ENCODE data around the gene UBQLN4. TPM values are rescaled to one million over a fixed set of nuclear protein-coding genes. Genes with fewer than 3 reads are reported as not detected.

Gene UBQLN4
- total RNA-seq, 3 donors from 2014 or later = 22.1 to 27.1 (median 23.3) TPM

DNA sequence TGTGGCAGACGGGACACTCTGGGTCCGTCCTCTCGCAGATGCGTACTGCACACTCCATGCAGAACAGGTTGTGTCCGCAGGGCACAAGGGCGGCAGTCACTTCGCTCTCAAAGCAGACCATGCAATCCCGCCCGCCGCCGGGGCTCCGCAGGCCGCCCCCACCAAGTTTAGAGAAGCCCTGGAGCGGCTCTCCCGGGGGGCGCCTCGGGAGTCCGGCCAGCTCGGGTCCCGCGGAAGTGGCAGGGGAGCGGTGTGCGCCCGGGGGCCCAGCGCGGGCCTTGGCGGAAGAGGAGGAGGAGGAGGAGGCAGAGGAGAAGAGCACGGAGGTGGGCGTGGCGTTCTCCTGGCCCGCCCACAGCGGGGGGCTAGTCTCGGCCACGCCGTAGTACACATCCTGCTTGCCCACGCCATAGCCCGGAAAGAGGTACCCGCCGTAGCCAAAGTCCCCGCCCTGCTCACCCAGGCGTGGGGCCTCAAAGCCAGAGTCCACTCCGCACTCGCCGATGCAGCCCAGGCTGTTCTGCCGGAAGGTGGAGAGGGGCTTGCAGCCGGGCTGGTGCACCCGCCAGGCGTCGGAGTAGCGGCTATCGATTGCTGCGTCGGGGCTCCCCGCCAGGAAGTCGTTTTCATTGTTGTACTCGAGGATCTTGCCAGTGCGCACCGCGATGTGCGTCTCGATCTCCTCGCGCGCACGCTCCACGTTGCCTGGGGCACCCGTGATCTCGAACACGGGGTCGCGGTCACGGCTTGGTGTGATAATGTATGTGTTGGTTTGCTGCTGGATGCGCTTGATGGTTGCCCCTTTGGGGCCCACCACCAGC lies 23.2 kb upstream of the UBQLN4 start:
- peak overlapping the region; percentile 50 to 76 for H3K27ac ChIP-seq
- no peaks in the 10 kb centered on the region for H3K36me3 ChIP-seq
- H3K4me3 ChIP-seq = peak overlapping the region; percentile 40 to 68 (median 56)
- H3K9me3 ChIP-seq = no peaks in the 10 kb centered on the region
- DNase-seq (ENCODE audit: low spot score in 2 of 2) = peak in 1 of 2 donors; percentile 38
- no peaks in the 10 kb centered on the region for H3K27me3 ChIP-seq
- H3K4me1 ChIP-seq = no peaks in the 10 kb centered on the region
- intact Hi-C loops (cut with DNase I; ENCODE audit: low total_unique reads) = no loop called here
- TF ChIP-seq POLR2AphosphoS5 (IDR thresholded peaks at IDR 0.05) (no peak), CTCF (IDR thresholded peaks at IDR 0.05) (peak in 1 of 3 donors; percentile 12)

GRCh38 chr1:156075775-156076204 lies 22.2 kb upstream of the UBQLN4 start:
- intact Hi-C loops (cut with DNase I; ENCODE audit: low total_unique reads) = no loop called here
- H3K36me3 ChIP-seq = no peaks in the 10 kb centered on the region
- H3K27me3 ChIP-seq = no peaks in the 10 kb centered on the region
- no peak for DNase-seq (ENCODE audit: low spot score in 2 of 2)
- peak overlapping the region; percentile 50 to 76 for H3K27ac ChIP-seq
- peak overlapping the region in 2 of 3 donors; percentile 56 to 68 for H3K4me3 ChIP-seq
- H3K9me3 ChIP-seq = no peaks in the 10 kb centered on the region
- H3K4me1 ChIP-seq = no peaks in the 10 kb centered on the region
- no peak for TF ChIP-seq CTCF (IDR thresholded peaks at IDR 0.05)
- no peak for TF ChIP-seq POLR2A (IDR thresholded peaks at IDR 0.05)
- no peak for TF ChIP-seq POLR2AphosphoS5 (IDR thresholded peaks at IDR 0.05)

DNA sequence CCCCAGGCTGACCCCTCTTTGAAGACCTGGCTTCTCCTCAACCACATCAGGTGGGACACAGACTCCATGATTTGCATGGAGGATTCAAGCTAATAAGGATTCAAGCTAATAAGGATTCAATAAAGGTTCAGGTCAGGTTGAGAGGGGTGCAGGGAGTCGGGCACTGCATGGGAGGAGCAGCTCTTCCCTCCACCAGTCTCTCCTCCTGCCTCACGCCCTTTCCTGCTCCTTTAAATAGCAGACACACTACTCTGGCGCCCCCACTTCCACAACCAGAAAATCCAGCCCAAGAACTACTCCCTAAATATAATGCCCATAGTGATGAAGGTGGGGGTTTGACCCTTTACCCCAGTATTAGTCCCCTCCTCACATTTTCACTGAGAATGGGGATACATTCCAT lies 21.6 kb upstream of the UBQLN4 start:
- Histone ChIP-seq H3K4me1 (no peaks in the 10 kb centered on the region), H3K27me3 (no peaks in the 10 kb centered on the region), H3K4me3 (no peak overlapping the region), H3K36me3 (no peaks in the 10 kb centered on the region), H3K9me3 (no peaks in the 10 kb centered on the region), H3K27ac (peak overlapping the region in 1 of 2 donors; percentile 76)
- TF ChIP-seq POLR2A (IDR thresholded peaks at IDR 0.05) = no peak
- no peak for TF ChIP-seq POLR2AphosphoS5 (IDR thresholded peaks at IDR 0.05)
- TF ChIP-seq CTCF (IDR thresholded peaks at IDR 0.05) = no peak
- intact Hi-C loops (cut with DNase I; ENCODE audit: low total_unique reads) = no loop called here
- no peak for DNase-seq (ENCODE audit: low spot score in 2 of 2)

GRCh38 chr1:156074661-156075060 lies 21.1 kb upstream of the UBQLN4 start:
- H3K4me3 ChIP-seq = no peak overlapping the region
- no peak overlapping the region for H3K27ac ChIP-seq
- TF ChIP-seq POLR2A (IDR thresholded peaks at IDR 0.05) (no peak), CTCF (IDR thresholded peaks at IDR 0.05) (no peak)
- H3K4me1 ChIP-seq = no peaks in the 10 kb centered on the region
- no peak for DNase-seq (ENCODE audit: low spot score in 2 of 2)
- intact Hi-C loops (cut with DNase I; ENCODE audit: low total_unique reads) = no loop called here
- H3K27me3 ChIP-seq = no peaks in the 10 kb centered on the region
- no peaks in the 10 kb centered on the region for H3K36me3 ChIP-seq
- no peaks in the 10 kb centered on the region for H3K9me3 ChIP-seq

DNA sequence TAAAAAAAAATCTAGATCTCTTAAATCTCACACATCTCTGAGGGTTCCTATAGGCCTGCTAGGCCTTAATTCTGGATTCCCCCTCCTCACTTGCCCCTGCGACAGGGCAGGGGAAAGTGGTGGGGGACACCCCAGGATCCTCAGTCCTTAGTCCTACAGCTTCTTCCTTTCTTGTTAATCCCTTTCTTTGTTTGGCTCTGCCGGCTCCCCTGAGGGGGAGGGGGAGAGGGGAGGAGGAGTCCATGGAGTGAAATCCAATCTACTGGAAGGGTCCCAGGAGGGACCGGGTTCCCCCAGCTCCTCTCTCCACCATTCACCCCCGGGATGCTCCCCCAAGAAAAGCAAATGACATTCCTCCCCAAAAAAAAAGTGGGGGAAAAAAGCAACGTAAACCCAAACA lies 20.1 kb upstream of the UBQLN4 start:
- Histone ChIP-seq H3K36me3 (no peaks in the 10 kb centered on the region), H3K4me3 (no peak overlapping the region), H3K4me1 (no peaks in the 10 kb centered on the region), H3K27ac (no peak overlapping the region), H3K9me3 (no peaks in the 10 kb centered on the region), H3K27me3 (no peaks in the 10 kb centered on the region)
- TF ChIP-seq POLR2AphosphoS5 (IDR thresholded peaks at IDR 0.05) (no peak), CTCF (IDR thresholded peaks at IDR 0.05) (no peak), POLR2A (IDR thresholded peaks at IDR 0.05) (no peak)
- no peak for DNase-seq (ENCODE audit: low spot score in 2 of 2)
- intact Hi-C loops (cut with DNase I; ENCODE audit: low total_unique reads) = no loop called here

Data from breast epithelium (tissue), 4 donors.